Effector CD4-positive, alpha-beta T cell (primary cell): Measurements from ENCODE around the gene SATB1.
"Not testable (repeated sequence)": the region's sequence is repeated elsewhere in the genome, so short reads cannot be mapped to it uniquely, and the experiment has no call there.

Experiments used
- DNase-seq: peaks from one replicate; pipeline ENCODE4 v3.0.0-alpha.2; 2020

Gene SATB1

DNA sequence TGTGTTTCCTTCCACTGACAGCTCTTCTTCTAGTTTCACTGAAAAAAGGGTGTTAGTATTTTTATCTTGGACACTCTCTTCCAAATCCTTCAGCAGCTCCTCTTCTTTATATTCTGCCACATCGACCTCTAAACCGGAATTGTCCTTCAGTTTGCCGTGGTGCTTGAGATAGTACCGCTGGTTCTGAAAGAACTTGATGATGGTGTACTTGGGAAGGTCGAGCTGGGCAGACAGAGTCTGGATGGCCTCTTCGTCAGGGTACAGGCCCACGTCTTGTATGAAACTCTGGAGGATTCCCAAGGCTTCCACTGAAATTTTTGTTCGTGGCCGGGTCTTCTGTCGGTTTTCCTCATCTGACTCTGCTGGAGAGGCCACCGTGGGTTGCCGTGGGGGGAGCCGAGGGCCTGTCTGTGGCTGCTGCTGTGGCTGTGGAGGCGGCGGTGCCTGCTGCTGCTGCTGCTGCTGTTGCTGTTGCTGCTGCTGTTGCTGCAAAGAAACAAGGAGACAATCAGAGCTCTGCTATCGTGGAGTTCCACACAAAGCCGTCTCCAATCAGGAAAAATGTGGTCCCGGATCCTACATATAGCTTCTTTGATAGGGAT is 75.8 kb downstream of the SATB1 start:
- DNase-seq = no peak

DNA sequence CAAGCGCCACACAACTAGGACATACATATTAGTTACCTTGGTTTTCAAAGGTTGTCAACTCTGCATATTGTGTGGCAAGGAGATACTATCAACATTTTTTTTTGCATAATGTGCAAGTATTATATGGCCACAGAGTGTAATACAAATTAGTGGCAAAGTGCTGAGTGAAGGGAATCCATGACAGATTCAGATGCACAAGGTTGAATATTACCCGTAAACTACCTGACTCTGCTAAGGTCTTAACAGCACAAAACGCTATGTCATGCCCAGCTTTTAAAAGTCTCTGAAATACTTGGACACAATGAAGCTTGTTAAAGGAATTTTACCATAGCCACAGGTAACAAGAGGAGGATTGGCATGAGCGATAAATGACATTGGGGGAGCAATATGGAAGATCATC is 79.0 kb downstream of the SATB1 start:
- DNase-seq = no peak

DNA sequence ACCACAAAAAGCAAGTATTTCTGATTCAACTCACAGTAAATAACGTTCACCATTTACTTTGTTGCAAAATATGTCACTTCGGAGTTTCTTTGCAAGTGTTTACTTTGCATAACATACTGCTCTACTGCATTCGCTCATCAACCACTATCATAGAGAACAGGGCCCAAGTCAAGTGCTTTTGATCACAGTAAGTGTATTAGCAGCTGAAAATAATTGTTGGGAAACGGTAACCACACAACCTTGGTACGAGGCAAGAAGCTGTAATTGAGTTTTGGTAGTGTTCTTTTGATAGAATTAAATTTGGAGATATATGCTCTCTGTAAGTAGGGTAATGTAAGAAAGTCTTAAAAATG is 80.1 kb downstream of the SATB1 start:
- no peak for DNase-seq

DNA sequence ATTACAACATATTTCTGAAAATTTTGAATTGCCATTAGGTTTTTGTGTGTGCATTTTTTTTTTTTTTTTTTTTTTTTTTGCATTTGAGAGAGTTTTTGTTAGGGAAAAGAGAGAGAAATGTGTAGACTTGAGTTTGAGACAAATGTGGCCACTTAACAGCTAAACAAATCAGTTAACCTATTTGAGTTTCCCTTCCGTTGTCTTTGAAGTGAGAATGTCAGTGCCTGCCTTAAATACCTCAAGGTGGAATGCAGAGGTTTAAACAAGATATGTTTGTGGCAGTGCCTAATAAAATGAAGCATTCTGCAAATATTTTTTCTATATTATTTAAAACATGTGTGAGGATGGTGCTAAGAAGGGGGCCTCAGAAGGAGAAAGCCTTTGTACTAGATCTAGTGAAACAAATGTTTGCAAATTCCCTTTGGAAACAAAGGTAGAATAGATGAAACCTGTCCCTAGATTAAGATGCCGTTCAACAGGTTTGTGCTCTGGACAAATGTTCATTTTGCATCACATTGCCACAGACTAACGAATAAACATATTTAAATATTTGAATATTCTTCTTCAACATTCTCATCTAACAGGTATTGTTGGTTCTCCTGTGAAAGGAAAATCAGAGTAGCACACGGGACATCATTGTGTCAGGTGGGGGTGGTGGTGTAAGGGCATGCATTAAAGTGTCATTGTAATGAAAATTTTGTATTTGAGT is 80.7 kb downstream of the SATB1 start:
- no peak for DNase-seq

DNA sequence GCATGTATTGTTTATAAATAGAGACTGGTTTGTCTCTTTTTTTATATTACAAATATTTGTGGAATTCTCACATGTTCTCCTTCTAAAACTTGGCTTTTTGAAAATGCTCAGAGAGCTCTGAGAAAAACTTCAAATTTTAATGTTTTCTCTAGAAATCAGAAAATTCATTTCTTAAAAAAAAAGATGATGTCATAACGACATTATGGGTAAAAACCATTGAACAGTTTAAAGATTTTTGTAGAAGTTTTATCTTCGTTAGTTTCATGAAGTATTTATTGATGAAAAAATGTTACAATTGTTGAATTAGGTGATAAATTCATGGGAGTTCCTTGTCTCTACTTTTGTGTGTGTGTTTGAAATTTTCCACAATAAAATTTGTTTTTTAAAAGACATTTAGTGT is 81.3 kb downstream of the SATB1 start:
- DNase-seq = no peak

DNA sequence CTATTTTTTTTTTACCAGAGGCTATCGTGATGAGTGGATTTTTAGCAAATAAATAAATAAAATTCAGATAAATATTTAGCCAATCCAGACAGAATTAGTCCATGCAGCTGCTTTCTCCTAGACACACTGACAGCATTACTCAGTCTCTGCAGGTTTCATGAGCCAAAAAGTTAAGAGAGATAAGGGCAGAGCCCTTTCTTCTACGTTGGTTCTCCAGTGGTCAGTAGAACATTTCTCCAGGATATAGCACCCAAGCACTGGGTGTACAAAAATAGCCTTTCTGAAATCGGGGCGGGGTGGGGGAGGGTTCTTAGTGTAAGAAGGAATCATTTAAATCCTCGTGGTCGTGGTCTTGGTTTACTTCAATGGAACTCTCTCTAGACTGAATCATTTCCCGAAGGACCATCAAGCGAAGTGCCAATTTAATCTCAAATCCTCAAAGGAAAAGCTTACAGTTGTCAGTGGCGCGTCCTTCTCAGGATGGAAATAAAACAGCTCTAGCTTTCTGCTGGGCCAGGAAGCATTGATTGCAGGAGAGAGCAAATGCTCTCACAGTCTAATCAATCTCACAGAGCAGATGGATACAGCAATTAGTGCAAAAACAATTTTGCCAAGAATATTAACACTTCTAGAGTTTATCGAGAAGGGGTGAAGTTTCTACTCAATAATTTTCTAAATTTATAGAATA is 86.2 kb downstream of the SATB1 start:
- no peak for DNase-seq

DNA sequence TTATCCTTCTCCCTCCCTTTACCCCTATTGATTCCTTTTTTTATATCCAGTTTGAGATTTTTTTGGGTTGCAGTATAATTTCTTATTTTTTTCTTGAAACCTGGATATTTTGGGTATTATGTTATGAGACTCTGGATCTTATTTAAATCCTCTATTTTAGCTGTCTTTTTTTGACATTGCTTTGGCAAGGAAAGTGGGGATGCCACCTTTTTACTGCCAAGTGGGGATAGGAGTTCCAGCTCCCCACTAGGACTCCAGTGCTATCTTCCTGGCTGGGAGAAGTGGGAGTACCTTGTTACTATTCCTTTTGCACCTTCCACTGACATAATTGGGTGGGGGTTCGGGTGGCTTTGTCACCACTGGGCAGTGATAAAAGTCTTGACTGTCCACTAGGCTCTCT is 87.9 kb downstream of the SATB1 start:
- DNase-seq = no peak

DNA sequence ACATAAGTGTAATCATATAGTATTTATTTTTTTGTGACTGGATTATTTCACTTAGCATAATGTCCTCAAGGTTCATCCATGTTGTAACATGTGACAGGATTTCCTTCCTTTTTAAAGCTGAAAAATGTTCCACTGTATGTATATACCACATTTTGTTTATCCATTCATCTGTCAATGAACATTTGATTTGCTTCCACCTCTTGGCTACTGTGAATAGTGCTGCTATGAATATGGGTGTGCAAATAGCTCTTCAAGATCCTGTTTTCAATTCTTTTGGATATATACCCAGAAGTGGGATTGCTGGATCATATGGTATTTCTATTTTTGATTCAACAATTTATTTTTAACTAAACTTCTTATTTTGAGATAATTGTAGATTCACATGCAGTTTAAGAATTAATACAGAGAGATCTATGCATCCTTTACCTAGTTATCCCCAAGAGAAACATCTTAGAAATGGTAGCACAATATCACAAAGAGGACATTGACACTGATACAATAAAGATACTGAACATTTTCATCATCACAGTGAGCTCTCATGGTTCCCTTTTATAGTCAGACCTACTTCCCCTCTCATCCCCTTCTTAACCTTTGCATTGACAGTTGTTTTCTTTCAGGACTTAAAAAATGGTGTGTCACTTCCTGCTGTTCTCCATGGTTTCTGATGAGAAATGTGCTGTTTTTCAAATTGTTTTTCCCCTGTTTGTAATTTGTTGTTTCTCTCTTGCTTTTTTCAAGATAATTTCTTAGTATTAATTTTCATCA is 90.1 kb downstream of the SATB1 start:
- DNase-seq = no peak

DNA sequence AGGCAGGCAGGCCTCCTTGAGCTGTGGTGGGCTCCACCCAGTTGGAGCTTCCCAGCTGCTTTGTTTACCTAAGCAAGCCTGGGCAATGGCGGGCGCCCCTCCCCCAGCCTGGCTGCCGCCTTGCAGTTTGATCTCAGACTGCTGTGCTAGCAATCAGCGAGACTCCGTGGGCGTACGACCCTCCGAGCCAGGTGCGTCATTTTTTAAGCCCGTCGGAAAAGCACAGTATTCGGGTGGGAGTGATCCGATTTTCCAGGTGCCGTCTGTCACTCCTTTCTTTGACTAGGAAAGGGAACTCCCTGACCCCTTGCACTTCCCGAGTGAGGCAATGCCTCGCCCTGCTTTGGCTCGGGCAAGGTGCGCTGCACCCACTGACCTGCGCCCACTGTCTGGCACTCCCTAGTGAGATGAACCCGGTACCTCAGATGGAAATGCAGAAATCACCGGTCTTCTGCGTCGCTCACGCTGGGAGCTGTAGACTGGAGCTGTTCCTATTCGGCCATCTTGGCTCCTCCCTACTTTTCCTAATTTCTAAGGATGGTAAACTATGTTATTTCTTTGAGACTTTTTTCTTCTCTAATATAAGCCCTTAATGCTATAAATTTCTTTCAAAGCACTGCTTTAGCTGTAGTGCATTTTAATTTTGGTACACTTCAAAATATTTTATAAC is 94.2 kb downstream of the SATB1 start:
- not testable (repeated sequence) for DNase-seq

DNA sequence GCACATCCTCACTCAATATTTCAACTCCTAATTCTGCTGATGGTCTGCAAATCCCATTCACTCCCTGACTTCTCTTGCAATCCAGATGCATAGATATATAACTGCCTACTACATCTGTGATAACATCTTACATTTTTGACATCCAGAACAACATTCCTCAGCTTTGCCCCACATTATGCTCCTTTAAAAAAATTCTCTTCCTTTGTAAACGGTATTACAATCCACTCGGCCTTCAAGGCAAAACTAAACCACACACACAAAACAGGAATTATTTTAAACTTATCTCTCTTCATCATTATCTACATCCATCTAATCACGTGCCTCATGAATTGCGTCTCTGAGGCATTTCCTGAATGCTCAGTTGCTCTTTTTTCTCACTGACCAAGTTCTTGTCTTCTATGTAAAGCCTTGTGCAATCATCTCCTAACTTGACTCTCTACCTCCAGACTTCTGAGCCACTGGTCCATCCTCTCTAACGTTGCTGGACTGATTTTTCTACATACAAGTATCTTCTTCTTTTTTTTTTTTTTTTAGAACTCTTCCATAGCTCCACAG is 117.0 kb downstream of the SATB1 start:
- DNase-seq = no peak

DNA sequence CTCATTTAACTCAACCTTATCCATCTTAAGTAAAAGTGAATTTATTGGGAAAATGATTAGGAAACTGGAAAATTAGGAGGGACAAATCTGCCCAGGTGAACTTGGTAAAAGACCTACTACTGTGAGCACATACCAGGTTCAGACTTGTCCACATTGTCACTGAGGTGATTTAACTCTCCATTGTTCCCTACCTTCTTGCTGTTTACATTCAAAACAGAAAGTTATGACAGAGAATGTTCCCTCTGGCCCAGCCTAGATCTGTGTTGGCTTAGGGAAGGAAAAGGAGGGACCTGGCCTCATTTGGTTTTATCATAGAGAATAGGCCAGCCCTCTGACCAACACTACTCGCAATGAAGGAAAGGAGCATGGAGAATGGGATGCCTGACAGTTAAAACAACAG is 117.6 kb downstream of the SATB1 start:
- no peak for DNase-seq

DNA sequence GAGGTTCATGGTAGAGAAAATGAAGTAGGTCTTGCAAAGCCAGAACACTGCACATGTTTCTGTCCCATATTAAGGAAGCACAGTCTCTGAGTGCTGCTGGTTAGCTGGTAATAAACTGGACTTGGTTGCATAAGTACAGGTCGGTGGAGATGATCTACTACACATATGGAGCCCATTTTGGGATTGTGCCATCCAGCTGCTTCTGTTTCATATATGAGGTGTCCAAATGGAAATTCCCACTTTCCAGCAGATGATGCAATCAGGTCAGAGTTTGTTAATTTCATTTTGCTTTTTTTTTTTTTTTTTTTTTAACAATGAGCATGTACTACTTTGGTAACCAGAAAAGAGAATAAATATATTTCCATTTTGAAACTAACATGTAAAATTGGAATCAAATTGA is 122.6 kb downstream of the SATB1 start:
- DNase-seq = no peak

DNA sequence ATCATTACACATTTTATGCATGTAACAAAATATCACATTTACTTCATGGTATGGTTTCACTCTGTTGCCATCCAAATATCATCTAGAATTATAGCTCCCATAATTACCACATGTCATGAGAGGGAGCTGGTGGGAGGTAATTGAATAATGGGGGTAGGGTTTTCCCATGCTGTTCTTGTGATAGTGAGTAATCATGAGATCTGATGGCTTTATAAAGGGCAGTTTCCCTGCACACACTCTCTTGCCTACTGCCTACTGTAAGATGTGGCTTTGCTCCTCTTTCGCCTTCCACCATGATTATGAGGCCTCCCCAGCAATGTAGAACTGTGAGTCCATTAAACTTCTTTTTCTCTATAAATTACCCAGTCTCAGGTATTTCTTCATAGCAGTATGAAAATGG is 123.4 kb downstream of the SATB1 start:
- DNase-seq = no peak

DNA sequence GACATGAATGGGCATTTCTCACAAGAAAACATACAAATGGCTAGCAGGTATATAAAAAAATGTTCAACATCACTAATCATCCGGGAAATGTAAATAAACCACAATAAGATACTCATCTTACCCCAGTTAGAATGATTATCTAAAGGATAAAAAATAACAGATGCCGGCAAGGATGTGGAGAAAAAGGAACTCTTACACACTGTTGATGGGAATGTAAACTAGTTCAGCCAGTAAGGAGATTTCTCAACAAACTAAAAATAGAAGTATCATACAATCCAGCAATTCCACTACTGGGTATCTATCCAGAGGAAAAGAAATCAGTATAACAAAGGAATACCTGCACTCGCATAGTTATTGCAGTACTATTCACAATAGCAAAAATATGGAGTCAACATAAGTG is 124.2 kb downstream of the SATB1 start:
- DNase-seq = no peak

DNA sequence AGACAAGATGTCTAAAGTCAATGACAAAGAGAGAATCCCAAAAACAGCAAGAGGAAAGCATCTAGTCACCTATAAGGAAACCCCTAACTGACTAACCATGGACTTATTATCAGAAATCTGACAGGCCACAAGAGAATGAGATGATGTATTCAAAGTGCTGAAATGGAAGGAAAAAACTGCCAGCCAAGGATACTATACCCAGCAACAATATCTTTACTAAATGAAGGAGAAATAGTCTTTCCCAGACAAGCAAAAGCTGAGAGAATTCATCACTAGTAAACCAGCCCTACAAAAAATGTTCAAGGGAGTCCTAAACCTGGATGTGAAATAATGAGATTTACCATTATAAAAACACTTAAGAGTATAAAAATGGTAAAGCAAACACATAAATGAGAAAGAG is 128.0 kb downstream of the SATB1 start:
- DNase-seq = no peak
